ENCODE data around the gene OR13C5.

DNA sequence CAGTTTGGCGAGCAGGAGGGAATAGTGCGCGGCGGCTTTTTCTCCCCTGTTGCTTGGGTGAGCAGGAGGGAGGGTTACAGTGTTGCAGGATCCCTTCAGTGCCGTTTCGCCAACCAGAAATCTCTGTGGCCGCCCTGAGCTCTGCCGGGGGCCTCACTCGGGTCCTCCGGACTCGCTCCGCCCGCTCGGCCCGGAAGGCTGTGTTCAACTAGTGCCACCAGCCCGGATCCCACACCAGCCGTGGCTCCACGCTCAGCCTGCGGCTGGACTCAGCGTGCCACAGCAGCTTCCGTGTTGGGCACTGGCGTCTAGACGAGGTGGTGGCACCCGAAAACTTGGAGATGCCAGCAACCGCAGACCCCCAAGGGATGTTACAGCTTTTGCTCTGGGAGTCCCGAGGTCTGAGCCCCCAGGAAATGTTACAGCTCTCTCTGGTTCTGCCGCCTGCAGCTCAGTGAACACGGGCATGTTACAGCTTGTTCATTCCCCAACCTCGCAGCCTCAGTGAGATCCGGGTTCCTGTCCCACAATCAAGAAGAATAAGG is 34.8 kb upstream of the OR13C5 start:
- TF ChIP-seq POLR2A (IDR thresholded peaks at IDR 0.05; ENCODE audit: extremely low read depth, insufficient read length) = no peak
- TF ChIP-seq, protein P1, sequence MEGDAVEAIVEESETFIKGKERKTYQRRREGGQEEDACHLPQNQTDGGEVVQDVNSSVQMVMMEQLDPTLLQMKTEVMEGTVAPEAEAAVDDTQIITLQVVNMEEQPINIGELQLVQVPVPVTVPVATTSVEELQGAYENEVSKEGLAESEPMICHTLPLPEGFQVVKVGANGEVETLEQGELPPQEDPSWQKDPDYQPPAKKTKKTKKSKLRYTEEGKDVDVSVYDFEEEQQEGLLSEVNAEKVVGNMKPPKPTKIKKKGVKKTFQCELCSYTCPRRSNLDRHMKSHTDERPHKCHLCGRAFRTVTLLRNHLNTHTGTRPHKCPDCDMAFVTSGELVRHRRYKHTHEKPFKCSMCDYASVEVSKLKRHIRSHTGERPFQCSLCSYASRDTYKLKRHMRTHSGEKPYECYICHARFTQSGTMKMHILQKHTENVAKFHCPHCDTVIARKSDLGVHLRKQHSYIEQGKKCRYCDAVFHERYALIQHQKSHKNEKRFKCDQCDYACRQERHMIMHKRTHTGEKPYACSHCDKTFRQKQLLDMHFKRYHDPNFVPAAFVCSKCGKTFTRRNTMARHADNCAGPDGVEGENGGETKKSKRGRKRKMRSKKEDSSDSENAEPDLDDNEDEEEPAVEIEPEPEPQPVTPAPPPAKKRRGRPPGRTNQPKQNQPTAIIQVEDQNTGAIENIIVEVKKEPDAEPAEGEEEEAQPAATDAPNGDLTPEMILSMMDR (IDR thresholded peaks at IDR 0.05; ENCODE audit: low read depth, low read length) = no peak
- TF ChIP-seq, protein P2, sequence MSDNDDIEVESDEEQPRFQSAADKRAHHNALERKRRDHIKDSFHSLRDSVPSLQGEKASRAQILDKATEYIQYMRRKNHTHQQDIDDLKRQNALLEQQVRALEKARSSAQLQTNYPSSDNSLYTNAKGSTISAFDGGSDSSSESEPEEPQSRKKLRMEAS (IDR thresholded peaks at IDR 0.05; ENCODE audit: low read depth, low read length) = no peak

Data from NB4 (cell line).